Trophoblast cell (in vitro differentiated cells and primary cell): Measurements from ENCODE around the gene TMEFF1.

ENCODE experiments used
- DNase-seq, 2 donors: peaks; one replicate each; pipeline ENCODE4 v3.0.0-alpha.2; 2016
- H2AFZ ChIP-seq: 2 replicates; pipeline ENCODE4 v1.6.1; 2013; ENCODE audit warnings: low read length, moderate library complexity, mild to moderate bottlenecking; ENCODE audit not compliant: insufficient read depth, poor library complexity
- H2AK5ac ChIP-seq: 2 replicates; pipeline ENCODE4 v1.6.1; 2013; ENCODE audit warnings: mild to moderate bottlenecking, low read length
- H2BK120ac ChIP-seq: 2 replicates; pipeline ENCODE4 v1.6.1; 2013; ENCODE audit warnings: low read length, mild to moderate bottlenecking, moderate library complexity; ENCODE audit not compliant: insufficient read depth, poor library complexity
- H2BK12ac ChIP-seq: 2 replicates; pipeline ENCODE4 v1.6.1; 2013; ENCODE audit warnings: mild to moderate bottlenecking, low read length, moderate library complexity
- H2BK5ac ChIP-seq: 2 replicates; pipeline ENCODE4 v1.6.1; 2013; ENCODE audit warnings: low read length, low read depth, moderate library complexity, mild to moderate bottlenecking; ENCODE audit not compliant: poor library complexity
- H3K14ac ChIP-seq: 2 replicates; pipeline ENCODE4 v1.6.1; 2013; ENCODE audit warnings: mild to moderate bottlenecking, low read length
- H3K18ac ChIP-seq: 2 replicates; pipeline ENCODE4 v1.6.1; 2013; ENCODE audit warnings: mild to moderate bottlenecking, low read length
- H3K23ac ChIP-seq: 2 replicates; pipeline ENCODE4 v1.6.1; 2013; ENCODE audit warnings: low read length
- H3K27ac ChIP-seq: 2 replicates; pipeline ENCODE4 v1.5.1; 2013; ENCODE audit warnings: low read depth, mild to moderate bottlenecking, inconsistent platforms, low read length, moderate library complexity
- H3K27me3 ChIP-seq: 2 replicates; pipeline ENCODE4 v1.6.1; 2013; ENCODE audit warnings: inconsistent platforms, mild to moderate bottlenecking, low read length, moderate library complexity; ENCODE audit not compliant: insufficient read depth
- H3K36me3 ChIP-seq, 2 experiments: 1 replicate in 1 of 2; 2 replicates in 1 of 2; pipeline ENCODE4 v1.6.1; 2013; ENCODE audit warnings: low read length in 2 of 2, mild to moderate bottlenecking in 2 of 2, moderate library complexity in 1 of 2; ENCODE audit not compliant: insufficient read depth in 2 of 2, control insufficient read depth in 1 of 2
- H3K4ac ChIP-seq: 2 replicates; pipeline ENCODE4 v1.6.1; 2013; ENCODE audit warnings: low read depth, mild to moderate bottlenecking, low read length, moderate library complexity
- H3K4me1 ChIP-seq, 2 experiments: 1 replicate in 1 of 2; 2 replicates in 1 of 2; pipeline ENCODE4 v1.6.1; 2013; ENCODE audit warnings: low read length in 2 of 2, mild to moderate bottlenecking in 2 of 2, moderate library complexity in 1 of 2; ENCODE audit not compliant: insufficient read depth in 2 of 2, control insufficient read depth in 1 of 2
- H3K4me2 ChIP-seq: 2 replicates; pipeline ENCODE4 v1.6.1; 2013; ENCODE audit warnings: inconsistent platforms, mild to moderate bottlenecking, low read length, moderate library complexity
- H3K4me3 ChIP-seq: 2 replicates; pipeline ENCODE4 v1.5.1; 2013; ENCODE audit warnings: mild to moderate bottlenecking, low read depth, low read length, inconsistent platforms
- H3K79me1 ChIP-seq: one replicate; pipeline ENCODE4 v1.6.1; 2013; ENCODE audit warnings: low read length
- H3K79me2 ChIP-seq: 2 replicates; pipeline ENCODE4 v1.6.1; 2013; ENCODE audit warnings: low read length, mild to moderate bottlenecking; ENCODE audit not compliant: control insufficient read depth, insufficient read depth, poor library complexity
- H3K9ac ChIP-seq: 2 replicates; pipeline ENCODE4 v1.6.1; 2013; ENCODE audit warnings: mild to moderate bottlenecking, low read length
- H3K9me3 ChIP-seq: 2 replicates; pipeline ENCODE4 v1.6.1; 2013; ENCODE audit warnings: low read depth, mild to moderate bottlenecking, control low read depth, inconsistent platforms, low read length; ENCODE audit not compliant: insufficient read depth
- H4K12ac ChIP-seq: 2 replicates; pipeline ENCODE4 v1.6.1; 2013; ENCODE audit warnings: low read depth, mild to moderate bottlenecking, low read length, moderate library complexity
- H4K8ac ChIP-seq: 2 replicates; pipeline ENCODE4 v1.6.1; 2013; ENCODE audit warnings: low read depth, mild to moderate bottlenecking, low read length, moderate library complexity
- H4K91ac ChIP-seq: one replicate; pipeline ENCODE4 v1.6.1; 2013; ENCODE audit warnings: low read depth, mild to moderate bottlenecking, low read length, moderate library complexity
- WGBS: extraction: QIAGEN DNeasy Blood & Tissue Kit; methylation state at CpG from one replicate; pipeline ENCODE4 v1.1.7; 2013; ENCODE audit warnings: missing lambda C conversion rate; ENCODE audit not compliant: insufficient read length, insufficient coverage; ENCODE audit errors: extremely low coverage; 5-methylcytosine and 5-hydroxymethylcytosine counted together

TMEFF1 gene

GRCh38 chr9:100452894-100453293, 20.1 kb upstream of the TMEFF1 start:
- no peak overlapping the region for H3K4ac ChIP-seq
- no peak overlapping the region for H2BK12ac ChIP-seq
- no peak overlapping the region for H2AK5ac ChIP-seq
- no peaks in the 10 kb centered on the region for H3K79me1 ChIP-seq
- H3K23ac ChIP-seq: no peak overlapping the region
- no peak overlapping the region for H2BK120ac ChIP-seq
- no peak overlapping the region for H4K12ac ChIP-seq
- no peaks in the 10 kb centered on the region for H3K79me2 ChIP-seq
- H4K8ac ChIP-seq: no peak overlapping the region
- no peak overlapping the region for H3K4me3 ChIP-seq
- H4K91ac ChIP-seq: no peak overlapping the region
- no peak overlapping the region for H3K4me2 ChIP-seq
- no peaks in the 10 kb centered on the region for H3K4me1 ChIP-seq
- no peaks in the 10 kb centered on the region for H3K9me3 ChIP-seq
- no peak overlapping the region for H3K27ac ChIP-seq
- no peak overlapping the region for H2AFZ ChIP-seq
- no peak overlapping the region for H3K9ac ChIP-seq
- WGBS: no CpG with 5 or more reads among the region's 2 CpGs
- H3K36me3 ChIP-seq: peaks cover 7 to 22% of the 10 kb centered on the region in 2 experiments
- H3K18ac ChIP-seq: no peak overlapping the region
- H3K14ac ChIP-seq: no peak overlapping the region
- H2BK5ac ChIP-seq: no peak overlapping the region
- H3K27me3 ChIP-seq: no peaks in the 10 kb centered on the region
- DNase-seq: no peak

GRCh38 chr9:100455470-100455869, 17.5 kb upstream of the TMEFF1 start:
- no peak overlapping the region for H2BK120ac ChIP-seq
- no peak overlapping the region for H4K8ac ChIP-seq
- peaks cover 6 to 16% of the 10 kb centered on the region in 2 experiments for H3K36me3 ChIP-seq
- no peaks in the 10 kb centered on the region for H3K4me1 ChIP-seq
- H3K27me3 ChIP-seq: no peaks in the 10 kb centered on the region
- no peak overlapping the region for H3K23ac ChIP-seq
- H3K79me1 ChIP-seq: no peaks in the 10 kb centered on the region
- H3K9me3 ChIP-seq: no peaks in the 10 kb centered on the region
- H3K4me3 ChIP-seq: no peak overlapping the region
- H4K12ac ChIP-seq: no peak overlapping the region
- DNase-seq: no peak
- no peak overlapping the region for H3K27ac ChIP-seq
- no peak overlapping the region for H2BK12ac ChIP-seq
- no peak overlapping the region for H3K9ac ChIP-seq
- H4K91ac ChIP-seq: no peak overlapping the region
- no peaks in the 10 kb centered on the region for H3K79me2 ChIP-seq
- no peak overlapping the region for H3K4me2 ChIP-seq
- no peak overlapping the region for H2BK5ac ChIP-seq
- H2AFZ ChIP-seq: no peak overlapping the region
- H3K18ac ChIP-seq: no peak overlapping the region
- no peak overlapping the region for H3K14ac ChIP-seq
- no peak overlapping the region for H3K4ac ChIP-seq
- H2AK5ac ChIP-seq: no peak overlapping the region

- Histone ChIP-seq H3K27ac (no peak overlapping the region), H4K8ac (no peak overlapping the region), H2BK12ac (no peak overlapping the region), H3K4ac (no peak overlapping the region), H3K23ac (no peak overlapping the region), H3K4me2 (no peak overlapping the region), H3K27me3 (no peaks in the 10 kb centered on the region), H3K4me1 (no peaks in the 10 kb centered on the region), H3K14ac (no peak overlapping the region), H3K79me1 (no peaks in the 10 kb centered on the region), H3K9me3 (no peaks in the 10 kb centered on the region), H4K12ac (no peak overlapping the region), H2BK120ac (no peak overlapping the region), H2AFZ (no peak overlapping the region), H2AK5ac (no peak overlapping the region), H2BK5ac (no peak overlapping the region), H3K9ac (no peak overlapping the region), H3K18ac (no peak overlapping the region), H3K36me3 (peaks cover under 1 to 3% of the 10 kb centered on the region in 2 experiments), H3K4me3 (no peak overlapping the region), H4K91ac (no peak overlapping the region), H3K79me2 (no peaks in the 10 kb centered on the region)
- DNase-seq: no peak
- no CpG with 5 or more reads among the region's 1 CpG for WGBS
Observed at GRCh38 chr9:100457517-100457916, 15.4 kb upstream of the TMEFF1 start.

DNA sequence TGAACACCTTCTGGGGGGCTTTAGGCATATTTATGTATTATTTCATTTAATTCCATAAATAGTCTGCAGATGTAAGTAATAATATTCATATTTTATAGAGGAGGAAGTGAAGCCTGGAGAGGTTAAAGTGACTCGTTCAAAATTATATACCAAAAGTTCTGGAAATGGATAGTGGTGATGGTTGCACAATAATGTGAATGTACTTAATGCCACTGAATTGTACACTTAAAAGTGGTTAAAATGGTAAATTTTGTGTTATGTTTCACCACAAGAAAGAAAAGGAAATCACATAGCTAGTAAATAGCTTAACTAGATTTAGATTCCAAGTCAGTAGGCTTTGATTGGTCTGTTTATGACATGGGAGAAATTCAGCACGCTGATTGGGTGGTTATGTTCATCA, 13.0 kb upstream of the TMEFF1 start:
- Histone ChIP-seq H3K36me3 (no peaks in the 10 kb centered on the region), H4K8ac (no peak overlapping the region), H3K27me3 (no peaks in the 10 kb centered on the region), H3K27ac (no peak overlapping the region), H3K9ac (no peak overlapping the region), H3K79me2 (no peaks in the 10 kb centered on the region), H3K23ac (no peak overlapping the region), H3K18ac (no peak overlapping the region), H2BK120ac (no peak overlapping the region), H4K12ac (no peak overlapping the region), H3K14ac (no peak overlapping the region), H2BK5ac (no peak overlapping the region), H3K79me1 (no peaks in the 10 kb centered on the region), H2BK12ac (no peak overlapping the region), H3K4me2 (no peak overlapping the region), H4K91ac (no peak overlapping the region), H2AK5ac (no peak overlapping the region), H3K4me3 (no peak overlapping the region), H3K4me1 (no peaks in the 10 kb centered on the region), H3K9me3 (no peaks in the 10 kb centered on the region), H3K4ac (no peak overlapping the region), H2AFZ (no peak overlapping the region)
- WGBS: no CpG with 5 or more reads among the region's 2 CpGs
- DNase-seq: no peak
